Vagina (tissue), 2 donors: ENCODE results near the gene DAB2IP. TPM values are rescaled to one million over a fixed set of nuclear protein-coding genes. Genes with fewer than 3 reads are reported as not detected.

ENCODE experiments used
- DNase-seq, 2 donors: peaks; one replicate each; pipeline ENCODE4 v3.0.0-alpha.2; 2017; ENCODE audit errors: extremely low spot score in 2 of 2
- H3K27ac ChIP-seq: fragments of 200-600 bp; sonication (generic); one replicate; pipeline ENCODE4 v1.5.1; 2019
- H3K27me3 ChIP-seq: fragments of 200-600 bp; sonication (generic); one replicate; pipeline ENCODE4 v1.5.1; 2019
- H3K36me3 ChIP-seq, 2 donors: fragments of 200-600 bp; sonication (generic); one replicate each; pipeline ENCODE4 v1.5.1; 2017 to 2019
- H3K4me1 ChIP-seq: fragments of 200-600 bp; sonication (generic); one replicate; pipeline ENCODE4 v1.5.1; 2019
- H3K4me3 ChIP-seq, 2 donors: fragments of 200-600 bp; sonication (generic); 1 replicate in 1 of 2; 2 replicates in 1 of 2; pipeline ENCODE4 v1.5.1; 2016 to 2019
- H3K9me3 ChIP-seq: fragments of 200-600 bp; sonication (generic); one replicate; pipeline ENCODE4 v1.5.1; 2019
- POLR2A ChIP-seq, 2 donors: fragments of 450-650 bp; IDR thresholded peaks; one replicate each; pipeline ENCODE4 v1.6.1; 2017; ENCODE audit warnings: antibody characterized with exemption in 2 of 2, mild to moderate bottlenecking in 2 of 2, moderate library complexity in 2 of 2
- POLR2AphosphoS5 ChIP-seq, 2 donors: sonication (generic); formaldehyde crosslinking; IDR thresholded peaks; one replicate each; pipeline ENCODE4 v1.9.0; 2017; ENCODE audit warnings: antibody characterized with exemption in 2 of 2, mild to moderate bottlenecking in 2 of 2, low read depth in 1 of 2; ENCODE audit not compliant: insufficient read depth in 1 of 2
- intact Hi-C: fragments of 100-400 bp; cut with DNase I; formaldehyde crosslinking; loops from one replicate; pipeline ENCODE4 v1.15.1; 2023
- total RNA-seq: library from RNA; depleted of rRNA; stranded (reverse); fragments of >200 nt; gene quantifications from one replicate; pipeline ENCODE4 v1.2.3, GENCODE V29; 2016
- TF ChIP-seq, protein P1 (sequence below), 3 experiments: fragments of 450-650 bp in 2 of 3; fragments of 200-600 bp in 1 of 3; sonication (generic) in 1 of 3; IDR thresholded peaks; one replicate each; pipeline ENCODE4 v1.5.1; 2017 to 2019; ENCODE audit warnings: antibody characterized with exemption in 3 of 3, mild to moderate bottlenecking in 2 of 3, moderate library complexity in 2 of 3

Gene DAB2IP
- total RNA-seq, 1 donor from 2014 or later = 38.8 TPM

DNA sequence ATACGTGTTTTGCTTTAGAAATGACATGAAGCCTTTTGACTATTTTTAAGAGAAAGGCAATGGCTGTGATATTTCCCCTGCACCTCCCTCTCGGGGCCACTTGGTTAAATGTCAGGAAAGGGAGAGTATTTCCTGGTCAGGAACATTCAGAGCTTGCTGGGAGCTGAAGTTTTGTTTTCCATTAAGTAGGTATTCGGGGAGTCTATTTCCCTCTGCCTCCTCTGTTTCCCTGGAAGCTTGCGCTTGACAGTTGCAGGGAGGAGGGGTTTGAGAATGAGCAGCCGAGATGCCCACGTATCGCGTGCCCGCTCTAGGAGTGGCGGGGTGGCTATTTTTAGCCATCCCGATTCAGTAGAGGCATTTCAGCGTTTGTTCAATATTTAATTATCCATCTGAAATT, 6.7 kb downstream of the DAB2IP start:
- no peak for DNase-seq
- no peak for TF ChIP-seq POLR2A (IDR thresholded peaks at IDR 0.05)
- peak in 1 of 2 donors; percentile 66 for TF ChIP-seq POLR2AphosphoS5 (IDR thresholded peaks at IDR 0.05; ENCODE audit: insufficient read depth in 1 of 2, low read depth in 1 of 2)
- TF ChIP-seq, protein P1, sequence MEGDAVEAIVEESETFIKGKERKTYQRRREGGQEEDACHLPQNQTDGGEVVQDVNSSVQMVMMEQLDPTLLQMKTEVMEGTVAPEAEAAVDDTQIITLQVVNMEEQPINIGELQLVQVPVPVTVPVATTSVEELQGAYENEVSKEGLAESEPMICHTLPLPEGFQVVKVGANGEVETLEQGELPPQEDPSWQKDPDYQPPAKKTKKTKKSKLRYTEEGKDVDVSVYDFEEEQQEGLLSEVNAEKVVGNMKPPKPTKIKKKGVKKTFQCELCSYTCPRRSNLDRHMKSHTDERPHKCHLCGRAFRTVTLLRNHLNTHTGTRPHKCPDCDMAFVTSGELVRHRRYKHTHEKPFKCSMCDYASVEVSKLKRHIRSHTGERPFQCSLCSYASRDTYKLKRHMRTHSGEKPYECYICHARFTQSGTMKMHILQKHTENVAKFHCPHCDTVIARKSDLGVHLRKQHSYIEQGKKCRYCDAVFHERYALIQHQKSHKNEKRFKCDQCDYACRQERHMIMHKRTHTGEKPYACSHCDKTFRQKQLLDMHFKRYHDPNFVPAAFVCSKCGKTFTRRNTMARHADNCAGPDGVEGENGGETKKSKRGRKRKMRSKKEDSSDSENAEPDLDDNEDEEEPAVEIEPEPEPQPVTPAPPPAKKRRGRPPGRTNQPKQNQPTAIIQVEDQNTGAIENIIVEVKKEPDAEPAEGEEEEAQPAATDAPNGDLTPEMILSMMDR (IDR thresholded peaks at IDR 0.05) = no peak
- Histone ChIP-seq H3K27ac (no peak overlapping the region), H3K9me3 (no peaks in the 10 kb centered on the region), H3K27me3 (no peaks in the 10 kb centered on the region), H3K4me3 (no peak overlapping the region), H3K36me3 (no peaks in the 10 kb centered on the region), H3K4me1 (peaks cover 4% of the 10 kb centered on the region)
- intact Hi-C loops = no loop called here

GRCh38 chr9:121658591-121658990, 7.2 kb downstream of the DAB2IP start:
- H3K9me3 ChIP-seq = no peaks in the 10 kb centered on the region
- TF ChIP-seq, protein P1 (IDR thresholded peaks at IDR 0.05) = no peak
- no peak for TF ChIP-seq POLR2A (IDR thresholded peaks at IDR 0.05)
- TF ChIP-seq POLR2AphosphoS5 (IDR thresholded peaks at IDR 0.05; ENCODE audit: insufficient read depth in 1 of 2, low read depth in 1 of 2) = no peak
- no peaks in the 10 kb centered on the region for H3K27me3 ChIP-seq
- H3K36me3 ChIP-seq = no peaks in the 10 kb centered on the region
- peaks cover 4% of the 10 kb centered on the region for H3K4me1 ChIP-seq
- no peak overlapping the region for H3K27ac ChIP-seq
- no peak overlapping the region for H3K4me3 ChIP-seq
- intact Hi-C loops = no loop called here
- no peak for DNase-seq

GRCh38 chr9:121660367-121660766, 8.9 kb downstream of the DAB2IP start:
- no peak overlapping the region for H3K27ac ChIP-seq
- H3K4me1 ChIP-seq = peaks cover 4% of the 10 kb centered on the region
- intact Hi-C loops = no loop called here
- no peak overlapping the region for H3K4me3 ChIP-seq
- TF ChIP-seq, protein P1 (IDR thresholded peaks at IDR 0.05) = no peak
- TF ChIP-seq POLR2AphosphoS5 (IDR thresholded peaks at IDR 0.05; ENCODE audit: insufficient read depth in 1 of 2, low read depth in 1 of 2) (no peak), POLR2A (IDR thresholded peaks at IDR 0.05) (no peak)
- H3K27me3 ChIP-seq = no peaks in the 10 kb centered on the region
- no peak for DNase-seq
- H3K36me3 ChIP-seq = no peaks in the 10 kb centered on the region
- no peaks in the 10 kb centered on the region for H3K9me3 ChIP-seq

- TF ChIP-seq, protein P1 (IDR thresholded peaks at IDR 0.05) = no peak
- TF ChIP-seq POLR2AphosphoS5 (IDR thresholded peaks at IDR 0.05; ENCODE audit: insufficient read depth in 1 of 2, low read depth in 1 of 2) = no peak
- no peak for TF ChIP-seq POLR2A (IDR thresholded peaks at IDR 0.05)
- H3K27ac ChIP-seq = no peak overlapping the region
- peaks cover 4% of the 10 kb centered on the region for H3K4me1 ChIP-seq
- no peaks in the 10 kb centered on the region for H3K27me3 ChIP-seq
- H3K4me3 ChIP-seq = no peak overlapping the region
- H3K9me3 ChIP-seq = no peaks in the 10 kb centered on the region
- no peak for DNase-seq
- no peaks in the 10 kb centered on the region for H3K36me3 ChIP-seq
- intact Hi-C loops = no loop called here
These were observed 9.4 kb downstream of the DAB2IP start for GRCh38 chr9:121660876-121661275.

- Histone ChIP-seq H3K36me3 (no peaks in the 10 kb centered on the region), H3K4me1 (peaks cover 4% of the 10 kb centered on the region), H3K4me3 (no peak overlapping the region), H3K27ac (no peak overlapping the region), H3K27me3 (no peaks in the 10 kb centered on the region), H3K9me3 (no peaks in the 10 kb centered on the region)
- DNase-seq = no peak
- intact Hi-C loops = no loop called here
- TF ChIP-seq, protein P1 (IDR thresholded peaks at IDR 0.05) = no peak
- TF ChIP-seq POLR2A (IDR thresholded peaks at IDR 0.05) (no peak), POLR2AphosphoS5 (IDR thresholded peaks at IDR 0.05; ENCODE audit: insufficient read depth in 1 of 2, low read depth in 1 of 2) (no peak)
These were observed 9.9 kb downstream of the DAB2IP start for GRCh38 chr9:121661328-121661727.
